ENCODE results near the gene ASAP2.

The ASAP2 gene

DNA sequence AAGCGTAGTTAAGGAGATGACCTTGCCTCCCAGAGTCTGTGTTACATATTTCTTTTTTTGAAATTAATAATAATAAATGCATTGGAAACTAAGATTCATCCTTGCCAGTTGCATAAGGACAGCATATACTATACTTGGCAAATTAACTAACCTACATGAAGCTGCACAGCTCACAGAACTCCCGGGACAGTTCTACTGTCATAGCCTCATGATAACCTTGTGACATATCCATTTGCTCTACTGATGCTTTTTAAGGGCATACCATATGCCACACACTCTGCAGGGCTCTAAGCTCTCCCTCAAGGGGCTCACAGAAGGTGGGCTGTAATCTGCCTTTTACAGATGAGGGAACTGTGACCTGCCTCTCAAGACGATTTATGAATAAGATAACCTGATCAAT, 212.9 kb downstream of the ASAP2 start:
- no peak overlapping the region for H3K4me3 ChIP-seq (ENCODE audit: low read depth, low read length)

DNA sequence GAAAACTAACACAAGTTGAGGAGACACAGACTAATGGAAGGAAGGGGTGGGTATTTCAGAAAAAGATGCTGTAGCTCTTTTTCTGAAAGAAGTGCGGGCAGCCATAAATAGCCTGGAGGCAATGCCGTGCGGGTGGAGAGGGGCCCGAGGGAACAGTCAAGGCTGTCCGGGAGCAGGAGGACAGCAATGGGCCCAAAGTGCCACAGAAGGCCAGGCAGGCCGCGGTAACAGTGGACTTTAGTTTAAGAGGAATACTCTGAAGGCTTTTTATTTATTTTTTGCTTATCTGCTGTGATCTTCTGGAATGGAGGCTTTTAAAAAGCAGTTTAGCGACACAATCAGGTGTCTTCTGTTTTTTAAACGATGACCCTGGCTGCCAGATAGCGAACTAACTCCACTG, 213.9 kb downstream of the ASAP2 start:
- H3K4me3 ChIP-seq (ENCODE audit: low read depth, low read length) = no peak overlapping the region

DNA sequence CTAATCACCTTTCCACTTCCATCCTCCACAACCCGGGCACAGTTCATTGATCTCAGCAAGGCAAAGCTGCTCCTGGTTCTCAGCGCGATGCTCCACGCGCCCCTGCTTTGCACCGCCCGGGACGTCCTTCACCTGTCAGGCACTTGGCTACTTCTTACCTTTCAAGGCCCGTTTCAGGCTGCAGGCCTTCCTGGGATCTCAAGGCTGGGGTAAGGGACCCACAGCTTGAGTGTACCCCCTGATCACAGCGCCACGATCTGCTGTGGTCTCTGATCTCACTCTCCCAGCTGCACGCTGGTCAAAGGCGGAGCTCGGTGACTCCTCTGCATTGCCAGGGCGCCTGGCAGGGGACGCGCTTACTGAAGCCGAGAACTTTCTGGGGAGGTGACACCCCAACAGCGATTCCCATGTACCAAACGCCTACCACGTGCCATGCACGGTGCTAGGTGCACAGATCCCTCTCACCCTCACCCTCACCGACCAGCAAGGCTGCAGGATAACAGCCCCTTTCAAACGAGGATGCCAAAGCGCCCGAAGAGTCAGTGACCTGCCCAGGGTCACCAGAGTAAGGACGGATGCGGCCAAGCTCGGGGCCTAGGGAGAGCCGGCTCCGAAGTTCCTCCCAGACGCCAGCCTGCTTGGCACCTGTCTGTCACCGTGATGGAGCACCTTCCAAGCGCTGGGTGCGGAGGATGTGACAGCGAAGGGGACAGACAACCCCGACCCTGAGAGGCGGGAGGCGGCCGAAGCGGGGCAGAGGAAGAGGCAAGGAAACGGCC, 215.9 kb downstream of the ASAP2 start:
- peak overlapping the region; percentile 94 for H3K4me3 ChIP-seq (ENCODE audit: low read depth, low read length)

DNA sequence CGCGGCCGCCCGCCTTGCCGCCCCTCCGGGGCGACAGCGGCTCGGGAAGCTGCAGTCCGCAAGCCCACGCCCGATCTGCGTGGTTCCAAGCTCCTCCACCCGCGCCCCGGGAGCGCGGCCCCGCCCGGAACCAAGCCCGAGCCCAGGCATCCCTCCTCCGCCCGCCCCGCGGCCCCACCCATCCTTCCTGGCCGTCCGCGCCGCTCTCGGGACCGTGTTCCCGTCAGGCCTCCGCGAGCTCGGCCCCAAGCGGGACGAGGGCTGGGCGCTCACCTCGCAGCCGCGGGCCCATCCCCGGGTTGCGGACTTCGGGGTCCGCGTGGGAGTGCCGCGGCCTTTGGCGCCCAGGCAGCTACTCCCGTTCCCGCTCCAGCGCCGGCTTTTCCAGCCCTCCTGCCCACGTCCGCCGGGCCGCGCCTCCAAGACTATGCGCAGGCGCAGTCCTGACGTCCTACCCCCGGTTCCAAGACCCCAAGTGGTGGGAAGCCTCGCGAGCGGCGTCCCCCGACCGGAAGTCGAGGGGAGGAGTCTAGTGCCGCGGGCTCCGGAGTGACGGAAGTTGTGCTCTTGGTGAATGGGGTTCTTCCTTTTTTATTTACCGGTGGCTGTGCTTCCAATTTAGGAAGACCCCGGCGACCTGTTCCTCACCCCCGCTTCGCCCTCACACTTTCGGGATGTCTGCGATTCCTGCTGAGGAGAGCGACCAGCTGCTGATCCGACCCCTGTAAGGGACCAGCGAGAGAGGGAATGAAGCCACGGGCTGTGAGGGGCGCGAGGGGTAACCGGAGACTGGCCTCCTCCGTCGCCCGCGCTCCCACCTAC, 216.7 kb downstream of the ASAP2 start, which contains the start of the genes CPSF3 and ITGB1BP1:
Gene CPSF3, plus strand, starts transcription at position 555 of the 822 bp plus-strand sequence. Its CDS starts 120 bp downstream, at position 675.
Gene ITGB1BP1, minus strand, starts transcription at position 429 of the 822 bp plus-strand sequence. CDS start 4,831 bp downstream, outside the sequence.
- peak within 1 kb of the TSS; percentile 94 for H3K4me3 ChIP-seq (ENCODE audit: low read depth, low read length)

DNA sequence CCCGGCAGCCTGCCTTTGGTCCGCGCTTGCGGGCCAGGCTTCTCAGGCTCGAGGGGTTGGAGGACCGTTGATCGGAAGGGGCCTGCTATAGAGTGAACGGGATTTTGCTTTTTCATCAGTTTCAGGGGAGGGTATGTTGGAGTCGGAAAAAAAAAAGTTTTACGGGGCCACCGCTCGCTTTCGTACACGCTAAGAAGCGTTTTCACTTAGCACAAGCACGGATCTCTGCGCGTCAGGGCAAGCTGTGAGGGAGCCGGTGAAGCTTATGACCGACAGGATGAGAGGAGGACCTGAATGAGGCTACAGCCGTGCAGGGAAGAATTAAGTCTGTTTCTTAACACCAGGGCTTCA, 217.3 kb downstream of the ASAP2 start:
- H3K4me3 ChIP-seq (ENCODE audit: low read depth, low read length) = peak overlapping the region; percentile 94

DNA sequence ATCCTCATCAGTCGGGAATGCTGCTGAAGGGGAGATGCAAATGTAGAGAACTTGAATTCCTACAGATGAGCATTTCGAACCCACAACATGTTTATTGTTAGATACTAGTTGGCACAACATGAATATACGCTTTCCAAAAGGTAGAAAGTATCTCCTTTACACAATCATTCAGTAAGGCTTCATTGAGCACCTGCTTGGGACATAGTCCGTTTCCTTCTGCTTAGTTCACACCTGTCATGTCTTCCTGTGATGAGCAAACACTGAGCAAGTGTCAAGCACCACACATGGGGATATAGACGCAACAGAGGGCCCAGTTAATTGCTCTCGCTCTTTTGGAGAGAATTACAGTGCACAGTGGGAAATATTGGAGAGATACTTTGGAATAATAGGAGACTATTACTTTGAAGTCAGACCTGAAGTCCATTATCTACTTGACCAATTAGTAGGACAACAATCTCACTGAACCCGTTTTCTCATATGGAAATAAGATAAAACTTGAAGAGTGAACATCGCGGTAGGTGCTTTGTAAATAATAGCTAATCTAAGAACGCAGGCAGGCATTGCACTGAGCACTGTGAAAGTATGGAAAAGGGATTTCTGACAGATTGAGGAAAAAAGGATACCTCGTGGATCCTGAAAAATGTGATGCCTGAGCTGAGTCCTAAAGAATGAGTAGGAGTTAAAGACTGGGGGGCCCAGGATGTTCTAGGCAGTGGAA, 218.0 kb downstream of the ASAP2 start:
- peak overlapping the region; percentile 94 for H3K4me3 ChIP-seq (ENCODE audit: low read depth, low read length)

DNA sequence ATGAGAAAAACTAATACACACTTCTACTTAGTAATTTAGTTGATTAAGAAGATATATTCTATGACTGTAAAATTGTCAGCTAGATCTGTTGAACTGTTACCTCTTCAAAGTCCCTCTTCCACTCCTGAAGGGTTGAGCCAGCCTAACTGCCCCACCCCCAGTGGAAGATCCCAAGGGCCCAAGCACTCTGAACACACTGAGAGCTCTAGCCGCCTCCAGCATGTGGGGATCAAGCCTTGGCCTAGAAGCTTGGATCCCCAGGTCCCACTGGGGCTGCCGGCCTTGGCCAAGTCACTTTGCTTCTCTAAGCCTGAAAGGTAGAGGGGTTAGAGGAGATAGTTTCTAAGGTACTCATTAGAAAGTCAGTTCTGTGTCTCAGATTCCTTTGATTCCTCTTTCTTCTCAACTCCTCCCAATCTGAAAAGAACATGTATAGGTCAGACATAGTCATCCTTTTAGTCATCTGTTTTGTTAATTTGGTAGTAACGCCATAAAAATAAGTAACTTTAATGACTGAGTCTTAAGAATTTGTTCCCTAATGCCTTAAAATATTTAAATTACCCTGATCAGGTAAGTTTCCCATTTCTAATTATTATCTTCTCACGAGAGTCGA, 222.5 kb downstream of the ASAP2 start:
- H3K4me3 ChIP-seq (ENCODE audit: low read depth, low read length) = no peak overlapping the region

DNA sequence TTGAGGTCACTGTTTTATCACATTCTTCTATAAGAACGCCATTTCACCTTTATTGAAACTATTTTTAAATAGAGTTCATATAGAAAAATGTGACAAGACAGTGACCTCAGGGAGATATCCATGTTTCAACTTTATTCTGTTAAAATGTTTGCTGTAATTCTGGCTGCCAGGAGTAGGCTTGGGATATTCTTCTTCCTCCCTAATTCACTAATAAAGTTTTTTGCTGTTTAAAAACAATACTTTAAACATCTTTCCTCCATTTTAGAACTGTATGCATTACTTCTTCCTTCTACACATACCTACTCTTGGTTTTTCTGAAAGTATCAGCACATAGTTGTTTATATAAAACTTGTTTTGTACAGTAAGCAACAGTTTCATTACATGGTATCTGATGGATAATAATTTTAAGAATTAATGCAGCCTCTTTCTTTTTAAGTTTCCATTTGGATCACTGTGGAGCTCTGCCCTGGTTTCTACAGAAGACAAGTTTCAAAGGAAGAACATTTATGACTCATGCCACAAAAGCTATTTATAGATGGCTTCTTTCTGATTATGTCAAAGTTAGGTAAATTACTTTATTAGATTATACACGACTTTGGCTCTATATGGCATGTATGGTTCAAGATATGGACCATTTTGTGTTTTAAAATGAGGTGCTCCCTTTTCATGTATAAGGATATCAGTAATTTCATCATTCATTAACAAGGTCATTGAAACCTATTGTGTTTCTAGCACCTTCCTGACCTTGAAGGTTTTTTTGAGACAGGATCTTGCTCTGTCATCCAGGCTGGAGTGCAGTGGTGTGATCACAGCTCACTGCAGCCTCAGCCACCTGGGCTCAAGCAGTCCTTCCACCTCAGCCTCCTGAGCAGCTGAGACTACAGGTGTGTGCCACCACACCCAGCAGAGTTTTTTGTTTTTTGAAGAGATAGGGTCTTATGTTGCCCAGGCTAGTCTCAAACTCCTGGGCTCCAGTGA, 224.0 kb downstream of the ASAP2 start:
- H3K4me3 ChIP-seq (ENCODE audit: low read depth, low read length) = no peak overlapping the region

DNA sequence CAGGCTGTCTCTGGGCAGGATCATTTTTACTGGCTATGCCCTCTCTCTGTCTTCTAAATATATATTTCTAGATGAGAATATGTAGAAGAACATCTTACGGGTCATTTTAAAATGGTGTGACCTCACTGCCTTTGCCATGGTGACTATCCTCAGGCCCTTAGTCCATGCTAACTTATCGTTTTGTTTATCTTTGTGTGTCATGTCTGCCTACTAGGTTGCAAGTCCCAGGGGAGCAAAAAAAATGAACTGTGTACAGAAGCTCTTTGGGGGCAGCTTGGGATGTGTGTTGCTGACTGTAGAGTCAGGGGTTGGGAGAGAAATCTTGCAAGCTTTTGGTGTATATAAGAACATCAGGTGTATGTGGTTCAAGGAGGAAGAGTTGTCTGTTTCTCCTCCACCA, 227.9 kb downstream of the ASAP2 start:
- H3K4me3 ChIP-seq (ENCODE audit: low read depth, low read length) = no peak overlapping the region

DNA sequence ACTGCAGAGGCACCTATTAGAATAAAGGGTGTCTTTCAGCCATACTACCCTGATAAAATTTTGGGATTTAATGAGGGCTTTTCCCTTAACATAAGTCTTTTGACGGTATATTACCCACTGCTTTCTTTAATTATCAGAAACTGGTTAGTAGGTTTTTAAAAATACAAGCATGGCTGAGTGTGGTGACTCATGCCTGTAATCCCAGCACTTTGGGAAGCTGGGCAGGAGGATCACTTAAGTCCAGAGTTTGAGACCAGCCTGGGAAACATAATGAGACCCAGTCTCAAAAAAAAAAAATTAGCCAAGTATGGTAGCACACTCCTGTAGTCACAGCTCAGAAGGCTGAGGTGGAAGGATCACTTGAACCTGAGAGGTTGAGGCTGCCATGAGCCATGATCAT, 232.9 kb downstream of the ASAP2 start:
- no peak overlapping the region for H3K4me3 ChIP-seq (ENCODE audit: low read depth, low read length)

DNA sequence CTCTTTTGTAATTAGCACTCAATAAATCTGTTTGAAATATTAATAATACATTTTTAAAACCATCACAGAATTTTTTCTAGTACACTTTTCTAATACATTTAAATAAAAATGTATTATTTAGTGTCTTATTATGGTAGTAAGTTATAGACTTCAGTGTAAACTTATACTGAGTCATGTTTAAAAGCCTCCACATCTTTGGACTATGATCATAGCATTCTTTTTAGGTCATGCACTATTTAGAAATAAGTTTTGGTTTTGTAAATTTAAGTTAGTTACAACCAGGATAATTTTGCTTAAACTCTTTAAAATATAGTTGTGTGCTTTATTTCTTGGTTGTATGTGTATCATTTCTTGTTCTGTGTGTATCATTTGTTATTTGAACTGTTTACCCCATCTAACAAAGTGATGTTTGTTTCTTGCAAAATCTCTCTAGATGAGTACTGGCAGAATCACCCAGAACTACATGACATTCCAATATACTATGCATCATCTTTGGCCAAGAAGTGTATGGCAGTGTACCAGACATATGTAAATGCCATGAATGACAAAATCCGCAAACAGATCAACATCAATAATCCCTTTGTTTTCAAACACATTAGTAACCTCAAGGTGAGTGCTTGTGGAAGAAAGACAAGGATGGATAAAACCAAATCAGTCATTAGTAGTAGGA, 233.6 kb downstream of the ASAP2 start:
- no peak overlapping the region for H3K4me3 ChIP-seq (ENCODE audit: low read depth, low read length)

DNA sequence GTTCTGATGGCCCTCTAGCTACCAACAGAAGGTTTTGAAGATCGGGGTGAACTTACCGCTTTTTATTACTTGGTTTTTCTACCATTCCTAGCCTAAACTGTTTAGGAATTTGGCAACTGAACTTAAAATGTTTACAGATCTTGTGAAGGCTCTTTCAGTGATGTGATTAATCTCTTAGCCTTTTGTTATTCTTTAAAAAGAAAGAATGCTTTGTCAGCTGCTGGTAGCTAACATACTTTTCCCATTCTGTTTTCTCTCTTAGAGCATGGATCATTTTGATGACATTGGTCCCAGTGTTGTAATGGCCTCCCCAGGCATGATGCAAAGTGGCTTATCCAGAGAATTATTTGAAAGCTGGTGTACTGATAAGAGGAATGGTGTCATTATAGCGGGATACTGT, 234.9 kb downstream of the ASAP2 start:
- no peak overlapping the region for H3K4me3 ChIP-seq (ENCODE audit: low read depth, low read length)

DNA sequence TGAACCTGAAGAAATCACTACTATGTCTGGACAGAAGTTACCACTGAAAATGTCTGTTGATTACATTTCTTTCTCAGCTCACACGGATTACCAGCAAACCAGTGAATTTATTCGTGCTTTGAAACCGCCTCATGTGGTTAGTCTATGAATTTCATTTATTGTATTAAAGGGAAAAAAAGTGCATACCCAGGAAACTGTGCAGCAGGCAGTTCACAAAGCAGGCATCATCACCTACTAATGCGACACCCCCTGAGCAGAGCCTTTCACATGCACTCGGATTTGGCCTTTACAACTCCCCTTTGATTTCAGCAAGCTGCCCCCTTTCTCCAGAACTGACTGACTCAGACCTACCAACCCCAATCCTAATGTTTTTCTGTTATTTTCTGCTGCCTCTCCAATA, 236.9 kb downstream of the ASAP2 start:
- no peak overlapping the region for H3K4me3 ChIP-seq (ENCODE audit: low read depth, low read length)

DNA sequence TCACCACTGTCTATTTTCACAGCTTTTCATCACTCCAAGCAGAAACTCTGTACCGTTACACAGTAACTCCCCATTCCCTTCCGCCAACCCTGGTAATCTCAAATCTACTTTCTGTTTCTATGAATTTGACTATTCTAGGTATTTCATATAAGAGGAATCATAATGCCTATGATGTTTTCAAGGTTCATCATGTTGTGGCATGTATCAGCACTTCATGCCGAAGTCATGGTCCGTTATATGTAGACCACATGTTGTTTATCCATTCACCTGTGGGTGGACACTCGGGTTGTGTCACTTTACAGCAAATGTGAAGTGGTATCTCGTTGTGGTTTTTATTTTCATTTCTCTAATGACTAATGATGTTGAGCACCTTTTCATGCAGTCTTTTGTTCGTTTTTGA, 238.5 kb downstream of the ASAP2 start:
- no peak overlapping the region for H3K4me3 ChIP-seq (ENCODE audit: low read depth, low read length)

DNA sequence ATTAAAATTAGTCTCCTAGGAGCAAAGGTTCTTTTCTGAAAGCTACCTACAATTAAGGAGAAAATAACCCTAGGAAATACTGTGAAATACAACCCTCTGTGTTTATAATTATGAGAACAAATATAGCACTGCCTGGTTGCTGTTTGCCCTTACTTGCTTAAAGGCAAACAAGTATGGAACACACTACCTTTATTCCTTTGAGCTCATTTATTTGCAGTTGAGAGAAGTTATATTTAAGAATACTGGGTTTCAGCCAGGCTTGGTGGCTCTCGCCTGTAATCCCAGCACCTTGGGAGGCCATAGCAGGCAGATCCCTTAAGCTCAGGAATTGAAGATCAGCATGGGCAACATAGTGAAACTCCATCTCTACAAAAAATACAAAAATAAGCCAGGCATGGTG, 244.6 kb downstream of the ASAP2 start:
- no peak overlapping the region for H3K4me3 ChIP-seq (ENCODE audit: low read depth, low read length)

All from iPS-11a (cell line).